Muscle layer of colon (tissue), 2 donors: ENCODE measurements around the gene TYR.
"Not testable (repeated sequence)": the region's sequence is repeated elsewhere in the genome, so short reads cannot be mapped to it uniquely, and the experiment has no call there.

ENCODE experiments used
- H3K27ac ChIP-seq: one replicate; pipeline ENCODE4 v1.7.0; 2013; ENCODE audit warnings: low read depth, mild to moderate bottlenecking, low read length, moderate library complexity
- H3K27me3 ChIP-seq, 2 donors: one replicate each; pipeline ENCODE4 v1.7.0; 2013; ENCODE audit warnings: low read length in 2 of 2, mild to moderate bottlenecking in 2 of 2; ENCODE audit not compliant: insufficient read depth in 2 of 2, control insufficient read depth in 1 of 2
- H3K36me3 ChIP-seq: one replicate; pipeline ENCODE4 v1.7.0; 2013; ENCODE audit warnings: mild to moderate bottlenecking, low read length; ENCODE audit not compliant: insufficient read depth
- H3K4me1 ChIP-seq: one replicate; pipeline ENCODE4 v1.7.0; 2013; ENCODE audit warnings: mild to moderate bottlenecking, low read length; ENCODE audit not compliant: insufficient read depth
- H3K4me3 ChIP-seq, 2 donors: one replicate each; pipeline ENCODE4 v1.7.0; 2013; ENCODE audit warnings: low read length in 2 of 2, low read depth in 1 of 2, mild to moderate bottlenecking in 1 of 2, moderate library complexity in 1 of 2
- H3K9ac ChIP-seq: one replicate; pipeline ENCODE4 v1.7.0; 2013; ENCODE audit warnings: low read length
- H3K9me3 ChIP-seq: one replicate; pipeline ENCODE4 v1.7.0; 2013; ENCODE audit warnings: mild to moderate bottlenecking, low read length
- donor health status: abdominal sarcoma.
- donor health status: Adenocarcinoma of cecum.

The TYR gene

GRCh38 chr11:89189776-89190175 is 12.1 kb downstream of the TYR start:
- H3K36me3 ChIP-seq: no peaks in the 10 kb centered on the region
- H3K4me3 ChIP-seq: no peak overlapping the region
- H3K9ac ChIP-seq: no peak overlapping the region
- H3K4me1 ChIP-seq: no peaks in the 10 kb centered on the region
- no peaks in the 10 kb centered on the region for H3K27me3 ChIP-seq
- no peaks in the 10 kb centered on the region for H3K9me3 ChIP-seq
- no peak overlapping the region for H3K27ac ChIP-seq

GRCh38 chr11:89201138-89201537 is 23.5 kb downstream of the TYR start:
- no peaks in the 10 kb centered on the region for H3K36me3 ChIP-seq
- no peaks in the 10 kb centered on the region for H3K4me1 ChIP-seq
- no peak overlapping the region for H3K9ac ChIP-seq
- H3K4me3 ChIP-seq: no peak overlapping the region
- H3K9me3 ChIP-seq: no peaks in the 10 kb centered on the region
- no peaks in the 10 kb centered on the region for H3K27me3 ChIP-seq
- no peak overlapping the region for H3K27ac ChIP-seq

- Histone ChIP-seq H3K36me3 (no peaks in the 10 kb centered on the region), H3K9ac (no peak overlapping the region), H3K27me3 (no peaks in the 10 kb centered on the region), H3K9me3 (no peaks in the 10 kb centered on the region), H3K27ac (no peak overlapping the region), H3K4me3 (no peak overlapping the region), H3K4me1 (no peaks in the 10 kb centered on the region)
Measured at GRCh38 chr11:89203814-89204213, 26.1 kb downstream of the TYR start.

GRCh38 chr11:89205378-89205777 is 27.7 kb downstream of the TYR start:
- no peak overlapping the region for H3K27ac ChIP-seq
- no peaks in the 10 kb centered on the region for H3K9me3 ChIP-seq
- no peaks in the 10 kb centered on the region for H3K4me1 ChIP-seq
- no peak overlapping the region for H3K4me3 ChIP-seq
- H3K27me3 ChIP-seq: no peaks in the 10 kb centered on the region
- no peak overlapping the region for H3K9ac ChIP-seq
- H3K36me3 ChIP-seq: no peaks in the 10 kb centered on the region

- Histone ChIP-seq H3K9me3 (no peaks in the 10 kb centered on the region), H3K27me3 (no peaks in the 10 kb centered on the region), H3K4me3 (no peak overlapping the region), H3K4me1 (no peaks in the 10 kb centered on the region), H3K36me3 (no peaks in the 10 kb centered on the region), H3K9ac (no peak overlapping the region), H3K27ac (no peak overlapping the region)
Measured at GRCh38 chr11:89220684-89221339, 43.1 kb downstream of the TYR start.

- Histone ChIP-seq H3K9me3 (no peaks in the 10 kb centered on the region), H3K4me3 (no peak overlapping the region), H3K9ac (no peak overlapping the region), H3K36me3 (no peaks in the 10 kb centered on the region), H3K4me1 (no peaks in the 10 kb centered on the region), H3K27me3 (no peaks in the 10 kb centered on the region), H3K27ac (no peak overlapping the region)
Measured at GRCh38 chr11:89235083-89235482, 57.4 kb downstream of the TYR start.

- Histone ChIP-seq H3K9me3 (no peaks in the 10 kb centered on the region), H3K9ac (no peak overlapping the region), H3K27me3 (no peaks in the 10 kb centered on the region), H3K36me3 (no peaks in the 10 kb centered on the region), H3K27ac (no peak overlapping the region), H3K4me3 (no peak overlapping the region), H3K4me1 (no peaks in the 10 kb centered on the region)
Measured at GRCh38 chr11:89235976-89236375, 58.3 kb downstream of the TYR start.

GRCh38 chr11:89247007-89247406 is 69.3 kb downstream of the TYR start:
- not testable (repeated sequence) for H3K9me3 ChIP-seq, H3K27me3 ChIP-seq, H3K36me3 ChIP-seq, H3K4me1 ChIP-seq, H3K27ac ChIP-seq, H3K9ac ChIP-seq, H3K4me3 ChIP-seq

GRCh38 chr11:89249196-89249595 is 71.5 kb downstream of the TYR start:
- Histone ChIP-seq H3K36me3 (no peaks in the 10 kb centered on the region), H3K9ac (no peak overlapping the region), H3K4me1 (no peaks in the 10 kb centered on the region), H3K9me3 (no peaks in the 10 kb centered on the region), H3K4me3 (no peak overlapping the region), H3K27me3 (no peaks in the 10 kb centered on the region), H3K27ac (no peak overlapping the region)

- H3K4me1 ChIP-seq, H3K27ac ChIP-seq, H3K4me3 ChIP-seq, H3K9me3 ChIP-seq, H3K36me3 ChIP-seq, H3K27me3 ChIP-seq, H3K9ac ChIP-seq: not testable (repeated sequence)
Measured at GRCh38 chr11:89261483-89261882, 83.8 kb downstream of the TYR start.

- Histone ChIP-seq H3K4me1 (no peaks in the 10 kb centered on the region), H3K9ac (no peak overlapping the region), H3K4me3 (no peak overlapping the region), H3K36me3 (no peaks in the 10 kb centered on the region), H3K27ac (no peak overlapping the region), H3K27me3 (no peaks in the 10 kb centered on the region), H3K9me3 (no peaks in the 10 kb centered on the region)
Measured at GRCh38 chr11:89267660-89268302, 90.1 kb downstream of the TYR start.

- H3K36me3 ChIP-seq, H3K9ac ChIP-seq, H3K4me3 ChIP-seq, H3K27me3 ChIP-seq, H3K9me3 ChIP-seq, H3K27ac ChIP-seq, H3K4me1 ChIP-seq: not testable (repeated sequence)
Measured at GRCh38 chr11:89272540-89273088, 94.9 kb downstream of the TYR start.
